Activated CD4-positive, alpha-beta T cell treated with anti-CD3 and anti-CD28 coated beads for 36 hours (primary cell): ENCODE measurements around the gene CNGA4. TPM values are rescaled to one million over a fixed set of nuclear protein-coding genes. Genes with fewer than 3 reads are reported as not detected.
A peak's percentile ranks its signal among the peaks of the same experiment; 100 is the strongest.

ENCODE experiments used
- ATAC-seq: fragments of 200-7000 bp; cut with Tn5 transposase; one replicate; pipeline ENCODE4 v1.10.0; 2021; ENCODE audit warnings: mild to moderate bottlenecking, moderate library complexity
- CTCF ChIA-PET: fragments of 350-600 bp; sonication (Branson Sonifier 250); formaldehyde crosslinking; loops from one replicate; lab custom pipeline; 2021; ENCODE audit warnings: antibody characterized with exemption; lab: Charles Lee
- POLR2A ChIA-PET: fragments of 350-600 bp; sonication (Branson Sonifier 250); formaldehyde crosslinking; loops from one replicate; lab custom pipeline; 2021; ENCODE audit warnings: antibody characterized with exemption, inconsistent platforms; lab: Charles Lee
- DNase-seq: peaks from one replicate; pipeline ENCODE4 v3.0.0-alpha.2; 2020
- H3K27ac Mint-ChIP-seq: one replicate; pipeline ENCODE4 v1.8.0; 2021; ENCODE audit warnings: mixed read lengths
- H3K27me3 Mint-ChIP-seq: one replicate; pipeline ENCODE4 v1.8.0; 2021; ENCODE audit warnings: mixed read lengths
- H3K36me3 Mint-ChIP-seq: one replicate; pipeline ENCODE4 v1.8.0; 2021; ENCODE audit warnings: low read depth, mixed read lengths
- H3K4me1 Mint-ChIP-seq: one replicate; pipeline ENCODE4 v1.8.0; 2021; ENCODE audit warnings: mixed read lengths
- H3K4me3 Mint-ChIP-seq: one replicate; pipeline ENCODE4 v1.8.0; 2021; ENCODE audit warnings: mild to moderate bottlenecking, moderate library complexity, mixed read lengths
- H3K9me3 Mint-ChIP-seq: one replicate; pipeline ENCODE4 v1.8.0; 2021; ENCODE audit warnings: low read depth, mixed read lengths
- intact Hi-C, 2 experiments: fragments of 100-400 bp; cut with DNase I in 1 of 2; cut with micrococcal nuclease in 1 of 2; formaldehyde crosslinking; loops; one replicate each; pipeline versions ENCODE4 v1.14.2 to v1.15.1; 2022 to 2024; cut with DNase I, micrococcal nuclease
- total RNA-seq, 2 experiments: library from RNA; stranded (reverse); gene quantifications; one replicate each; pipeline ENCODE4 v1.2.3, GENCODE V29; 2021

Gene CNGA4
- total RNA-seq, 2 experiments from 2014 or later: 0.21 to 0.25 TPM

GRCh38 chr11:6225896-6226295 is 13.0 kb upstream of the CNGA4 start:
- CTCF ChIA-PET: no interaction called here
- DNase-seq: no peak
- intact Hi-C loops: no loop called here
- Mint-ChIP-seq H3K9me3 (no peaks in the 10 kb centered on the region), H3K36me3 (peaks cover 23% of the 10 kb centered on the region), H3K27ac (no peak overlapping the region), H3K4me3 (no peak overlapping the region), H3K4me1 (peaks cover 31% of the 10 kb centered on the region), H3K27me3 (no peaks in the 10 kb centered on the region)
- no peak for ATAC-seq
- POLR2A ChIA-PET: no interaction called here

DNA sequence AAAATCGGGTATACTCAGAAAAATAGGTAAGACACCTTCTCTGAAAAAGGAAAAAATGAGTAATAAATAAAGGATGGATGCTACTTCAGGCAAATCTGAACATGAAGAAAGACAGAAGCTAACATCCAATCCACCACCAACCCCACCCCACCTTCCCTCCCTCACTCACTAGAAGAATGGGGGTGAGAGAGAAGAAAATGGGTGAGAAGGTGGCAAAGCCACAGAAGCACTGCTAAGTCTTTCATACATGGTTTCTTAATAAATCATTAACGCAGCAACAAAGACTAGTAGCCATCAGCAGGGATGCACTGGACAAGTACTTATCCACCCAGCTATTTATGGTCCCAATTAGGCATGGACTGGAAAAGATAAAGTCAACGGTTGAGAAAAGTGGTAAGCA is 10.4 kb upstream of the CNGA4 start:
- H3K27me3 Mint-ChIP-seq: no peaks in the 10 kb centered on the region
- H3K4me3 Mint-ChIP-seq: no peak overlapping the region
- H3K27ac Mint-ChIP-seq: no peak overlapping the region
- DNase-seq (no peak), ATAC-seq (no peak)
- ChIA-PET POLR2A (no interaction called here), CTCF (interaction anchor here (0.6 to 2.3 kb wide), 5 partner anchors 8 to 185 kb away, joined by 3 to 6 read pairs (median 3); no protein-coding TSS in a partner anchor)
- H3K9me3 Mint-ChIP-seq: no peaks in the 10 kb centered on the region
- H3K4me1 Mint-ChIP-seq: peaks cover 49% of the 10 kb centered on the region
- H3K36me3 Mint-ChIP-seq: peaks cover 10% of the 10 kb centered on the region
- intact Hi-C loops: no loop called here

- Mint-ChIP-seq H3K4me3 (no peak overlapping the region), H3K27me3 (no peaks in the 10 kb centered on the region), H3K36me3 (peaks cover 8% of the 10 kb centered on the region), H3K27ac (no peak overlapping the region), H3K4me1 (peaks cover 53% of the 10 kb centered on the region), H3K9me3 (no peaks in the 10 kb centered on the region)
- DNase-seq (no peak), ATAC-seq (no peak)
- POLR2A ChIA-PET: interaction anchor here (0.6 kb wide), 1 partner anchor 61 kb away, joined by 4 read pairs; no protein-coding TSS in a partner anchor
- CTCF ChIA-PET: interaction anchor here (0.6 to 1.2 kb wide), 5 partner anchors 21 to 1105 kb away, joined by 3 to 7 read pairs (median 4); partner anchors contain the start of gene TRIM5
- intact Hi-C loops: loop anchor here (5.0 to 10.0 kb wide), 4 partner anchors 515 to 1282 kb away; partner anchors contain the start of genes PPFIBP2 (in 1 of the 2), TRIM22 (in 1 of the 2), TRIM34 (in 1 of the 2) and TRIM5 (in 1 of the 2)
Measured at GRCh38 chr11:6229911-6230310, 9.0 kb upstream of the CNGA4 start.

- Mint-ChIP-seq H3K27me3 (no peaks in the 10 kb centered on the region), H3K4me1 (peaks cover 48% of the 10 kb centered on the region), H3K9me3 (no peaks in the 10 kb centered on the region), H3K4me3 (peak overlapping the region; percentile 30), H3K36me3 (no peaks in the 10 kb centered on the region), H3K27ac (no peak overlapping the region)
- ATAC-seq (no peak), DNase-seq (no peak)
- intact Hi-C loops: loop anchor here (5.0 to 10.0 kb wide), 4 partner anchors 512 to 1279 kb away; partner anchors contain the start of genes PPFIBP2 (in 1 of the 2), TRIM22 (in 1 of the 2), TRIM34 (in 1 of the 2) and TRIM5 (in 1 of the 2)
- ChIA-PET CTCF (interaction anchor here (0.6 to 1.4 kb wide), 2 partner anchors 85 to 249 kb away, joined by 3 read pairs; partner anchors contain the start of gene TIMM10B), POLR2A (interaction anchor here (0.7 kb wide), 1 partner anchor 8 kb away, joined by 3 read pairs; no protein-coding TSS in a partner anchor)
Measured at GRCh38 chr11:6232899-6233298, 6.0 kb upstream of the CNGA4 start.

- H3K9me3 Mint-ChIP-seq: no peaks in the 10 kb centered on the region
- peak overlapping the region; percentile 95 for H3K4me3 Mint-ChIP-seq
- DNase-seq (no peak), ATAC-seq (no peak)
- peak overlapping the region; percentile 93 for H3K27ac Mint-ChIP-seq
- CTCF ChIA-PET: interaction anchor here (0.6 to 1.6 kb wide), 6 partner anchors 16 to 248 kb away, joined by 3 to 4 read pairs (median 4); partner anchors contain the start of gene TIMM10B
- intact Hi-C loops: loop anchor here (1.0 to 10.0 kb wide), 16 partner anchors 86 to 1753 kb away; partner anchors contain the start of genes APBB1 (in 2 of the 2), ARFIP2 (in 2 of the 2), SMPD1 (in 2 of the 2) and TIMM10B (in 2 of the 2)
- POLR2A ChIA-PET: interaction anchor here (1.0 to 1.3 kb wide), 2 partner anchors 169 to 248 kb away, joined by 3 read pairs; partner anchors contain the start of gene TIMM10B
- H3K4me1 Mint-ChIP-seq: peaks cover 45% of the 10 kb centered on the region
- no peaks in the 10 kb centered on the region for H3K36me3 Mint-ChIP-seq
- H3K27me3 Mint-ChIP-seq: no peaks in the 10 kb centered on the region
Measured at GRCh38 chr11:6233984-6234386, 4.9 kb upstream of the CNGA4 start.

GRCh38 chr11:6234387-6235107 is 4.3 kb upstream of the CNGA4 start, which contains the start of gene FHIP1B:
Gene FHIP1B, minus strand, starts transcription at chr11:6234636. Its CDS starts 10,120 bp downstream, at chr11:6224516.
- intact Hi-C loops: loop anchor here (1.0 to 10.0 kb wide), 16 partner anchors 86 to 1752 kb away; partner anchors contain the start of genes APBB1 (in 2 of the 2), ARFIP2 (in 2 of the 2), SMPD1 (in 2 of the 2) and TIMM10B (in 2 of the 2)
- POLR2A ChIA-PET: interaction anchor here (1.0 to 1.3 kb wide), 2 partner anchors 168 to 247 kb away, joined by 3 read pairs; partner anchors contain the start of gene TIMM10B

GRCh38 chr11:6237266-6237665 is 1.6 kb upstream of the CNGA4 start:
- ATAC-seq (no peak), DNase-seq (no peak)
- intact Hi-C loops: loop anchor here (10.0 kb wide), 3 partner anchors 508 to 612 kb away; partner anchors contain the start of genes TRIM22 (in 1 of the 2), TRIM34 (in 1 of the 2) and TRIM5 (in 1 of the 2)
- CTCF ChIA-PET: interaction anchor here (0.5 to 2.2 kb wide), 10 partner anchors 9 to 446 kb away, joined by 3 to 14 read pairs (median 4); partner anchors contain the start of gene MRPL17
- Mint-ChIP-seq H3K9me3 (no peaks in the 10 kb centered on the region), H3K27me3 (no peaks in the 10 kb centered on the region), H3K36me3 (no peaks in the 10 kb centered on the region), H3K4me3 (no peak overlapping the region), H3K4me1 (peaks cover 16% of the 10 kb centered on the region), H3K27ac (no peak overlapping the region)
- POLR2A ChIA-PET: interaction anchor here (0.5 kb wide), 1 partner anchor 538 kb away, joined by 3 read pairs; no protein-coding TSS in a partner anchor

More at GRCh38 chr11:6234387-6235107, 4.3 kb upstream of the CNGA4 start, which contains the start of gene FHIP1B:
- DNase-seq (peak; percentile 100), ATAC-seq (peak; percentile 95)
- H3K4me3 Mint-ChIP-seq: peak within 1 kb of the TSS; percentile 95
- H3K27ac Mint-ChIP-seq: peak within 1 kb of the TSS; percentile 93
- no peaks in the 10 kb centered on the region for H3K9me3 Mint-ChIP-seq
- no peaks in the 10 kb centered on the region for H3K27me3 Mint-ChIP-seq
- peaks cover 39% of the 10 kb centered on the region for H3K4me1 Mint-ChIP-seq
- no peaks in the 10 kb centered on the region for H3K36me3 Mint-ChIP-seq
- CTCF ChIA-PET: interaction anchor here (0.6 to 1.6 kb wide), 7 partner anchors 16 to 247 kb away, joined by 3 to 4 read pairs (median 4); partner anchors contain the start of gene TIMM10B

GRCh38 chr11:6237761-6238302 is 1.1 kb upstream of the CNGA4 start:
- Mint-ChIP-seq H3K9me3 (no peaks in the 10 kb centered on the region), H3K4me3 (no peak overlapping the region), H3K4me1 (peaks cover 14% of the 10 kb centered on the region), H3K27ac (no peak overlapping the region), H3K36me3 (no peaks in the 10 kb centered on the region), H3K27me3 (no peaks in the 10 kb centered on the region)
- no peak for DNase-seq
- intact Hi-C loops: loop anchor here (10.0 kb wide), 3 partner anchors 507 to 613 kb away; partner anchors contain the start of genes TRIM22 (in 1 of the 2), TRIM34 (in 1 of the 2) and TRIM5 (in 1 of the 2)
- ChIA-PET CTCF (interaction anchor here (0.5 to 2.2 kb wide), 9 partner anchors 9 to 445 kb away, joined by 3 to 10 read pairs (median 4); partner anchors contain the start of gene MRPL17), POLR2A (no interaction called here)
- ATAC-seq: no peak

- no peak for ATAC-seq
- POLR2A ChIA-PET: no interaction called here
Measured at GRCh38 chr11:6240139-6240538, 1.2 kb downstream of the CNGA4 start.

GRCh38 chr11:6240781-6241180 is 1.9 kb downstream of the CNGA4 start:
- ATAC-seq: no peak
- DNase-seq: no peak
- ChIA-PET POLR2A (no interaction called here), CTCF (interaction anchor here (3.5 kb wide), 1 partner anchor 11 kb away, joined by 23 read pairs; no protein-coding TSS in a partner anchor)
- no peaks in the 10 kb centered on the region for H3K4me1 Mint-ChIP-seq
- H3K27me3 Mint-ChIP-seq: peaks cover 6% of the 10 kb centered on the region
- H3K9me3 Mint-ChIP-seq: no peaks in the 10 kb centered on the region
- intact Hi-C loops: no loop called here
- H3K4me3 Mint-ChIP-seq: no peak overlapping the region
- no peak overlapping the region for H3K27ac Mint-ChIP-seq
- H3K36me3 Mint-ChIP-seq: no peaks in the 10 kb centered on the region

More at GRCh38 chr11:6240139-6240538, 1.2 kb downstream of the CNGA4 start:
- intact Hi-C loops: no loop called here
- CTCF ChIA-PET: interaction anchor here (0.5 to 3.5 kb wide), 2 partner anchors 12 to 245 kb away, joined by 3 to 23 read pairs; no protein-coding TSS in a partner anchor
- peaks cover 6% of the 10 kb centered on the region for H3K27me3 Mint-ChIP-seq
- H3K4me3 Mint-ChIP-seq: no peak overlapping the region
- H3K9me3 Mint-ChIP-seq: no peaks in the 10 kb centered on the region
- no peaks in the 10 kb centered on the region for H3K36me3 Mint-ChIP-seq
- DNase-seq: no peak
- H3K27ac Mint-ChIP-seq: no peak overlapping the region
- H3K4me1 Mint-ChIP-seq: peaks cover 3% of the 10 kb centered on the region
